Measurements from ENCODE around the gene NTN1. TPM values are rescaled to one million over a fixed set of nuclear protein-coding genes. Genes with fewer than 3 reads are reported as not detected.

Gene NTN1
- total RNA-seq, 1 donor from 2014 or later: under 0.01 TPM

GRCh38 chr17:9055281-9055680, 34.0 kb downstream of the NTN1 start:
- FAIRE-seq (no peak), DNase-seq (ENCODE audit: low read depth) (no peak)
- Histone ChIP-seq H3K4me3 (ENCODE audit: low read depth, low read length) (no peak overlapping the region), H3K27me3 (ENCODE audit: control insufficient read depth, insufficient read depth, low read length) (no peaks in the 10 kb centered on the region), H3K36me3 (ENCODE audit: control insufficient read depth, insufficient read depth, low read length) (no peaks in the 10 kb centered on the region)
- TF ChIP-seq CTCF (IDR thresholded peaks at IDR 0.05; ENCODE audit: insufficient read depth, low read length, severe bottlenecking): no peak

- no peak for TF ChIP-seq CTCF (IDR thresholded peaks at IDR 0.05; ENCODE audit: insufficient read depth, low read length, severe bottlenecking)
- H3K36me3 ChIP-seq (ENCODE audit: control insufficient read depth, insufficient read depth, low read length): no peaks in the 10 kb centered on the region
- no peak overlapping the region for H3K4me3 ChIP-seq (ENCODE audit: low read depth, low read length)
- FAIRE-seq (no peak), DNase-seq (ENCODE audit: low read depth) (no peak)
- H3K27me3 ChIP-seq (ENCODE audit: control insufficient read depth, insufficient read depth, low read length): no peaks in the 10 kb centered on the region
Measured at GRCh38 chr17:9056566-9056965, 35.3 kb downstream of the NTN1 start.

- no peaks in the 10 kb centered on the region for H3K27me3 ChIP-seq (ENCODE audit: control insufficient read depth, insufficient read depth, low read length)
- FAIRE-seq: no peak
- no peak for DNase-seq (ENCODE audit: low read depth)
- H3K4me3 ChIP-seq (ENCODE audit: low read depth, low read length): no peak overlapping the region
- no peak for TF ChIP-seq CTCF (IDR thresholded peaks at IDR 0.05; ENCODE audit: insufficient read depth, low read length, severe bottlenecking)
- no peaks in the 10 kb centered on the region for H3K36me3 ChIP-seq (ENCODE audit: control insufficient read depth, insufficient read depth, low read length)
Measured at GRCh38 chr17:9057310-9057709, 36.0 kb downstream of the NTN1 start.

GRCh38 chr17:9062399-9062902, 41.1 kb downstream of the NTN1 start:
- no peak for FAIRE-seq
- Histone ChIP-seq H3K27me3 (ENCODE audit: control insufficient read depth, insufficient read depth, low read length) (no peaks in the 10 kb centered on the region), H3K36me3 (ENCODE audit: control insufficient read depth, insufficient read depth, low read length) (no peaks in the 10 kb centered on the region), H3K4me3 (ENCODE audit: low read depth, low read length) (no peak overlapping the region)
- no peak for DNase-seq (ENCODE audit: low read depth)
- TF ChIP-seq CTCF (IDR thresholded peaks at IDR 0.05; ENCODE audit: insufficient read depth, low read length, severe bottlenecking): no peak

GRCh38 chr17:9064311-9064834, 43.1 kb downstream of the NTN1 start:
- FAIRE-seq (peak; percentile 84), DNase-seq (ENCODE audit: low read depth) (no peak)
- Histone ChIP-seq H3K27me3 (ENCODE audit: control insufficient read depth, insufficient read depth, low read length) (no peaks in the 10 kb centered on the region), H3K36me3 (ENCODE audit: control insufficient read depth, insufficient read depth, low read length) (no peaks in the 10 kb centered on the region), H3K4me3 (ENCODE audit: low read depth, low read length) (no peak overlapping the region)
- TF ChIP-seq CTCF (IDR thresholded peaks at IDR 0.05; ENCODE audit: insufficient read depth, low read length, severe bottlenecking): no peak

- no peak for DNase-seq (ENCODE audit: low read depth)
- TF ChIP-seq CTCF (IDR thresholded peaks at IDR 0.05; ENCODE audit: insufficient read depth, low read length, severe bottlenecking): no peak
- no peak for FAIRE-seq
- no peaks in the 10 kb centered on the region for H3K27me3 ChIP-seq (ENCODE audit: control insufficient read depth, insufficient read depth, low read length)
- H3K4me3 ChIP-seq (ENCODE audit: low read depth, low read length): no peak overlapping the region
- H3K36me3 ChIP-seq (ENCODE audit: control insufficient read depth, insufficient read depth, low read length): no peaks in the 10 kb centered on the region
Measured at GRCh38 chr17:9071016-9071415, 49.7 kb downstream of the NTN1 start.

All from bronchial epithelial cell (primary cell).